ENCODE data around the gene BACE2.

Gene BACE2

GRCh38 chr21:41321908-41322495, 154.0 kb downstream of the BACE2 start:
- no peak for DNase-seq (ENCODE audit: low read depth in 2 of 2)

GRCh38 chr21:41322496-41323382, 154.8 kb downstream of the BACE2 start:
- no peak for DNase-seq (ENCODE audit: low read depth in 2 of 2)

GRCh38 chr21:41325138-41325912, 157.4 kb downstream of the BACE2 start:
- no peak for DNase-seq (ENCODE audit: low read depth in 2 of 2)

DNA sequence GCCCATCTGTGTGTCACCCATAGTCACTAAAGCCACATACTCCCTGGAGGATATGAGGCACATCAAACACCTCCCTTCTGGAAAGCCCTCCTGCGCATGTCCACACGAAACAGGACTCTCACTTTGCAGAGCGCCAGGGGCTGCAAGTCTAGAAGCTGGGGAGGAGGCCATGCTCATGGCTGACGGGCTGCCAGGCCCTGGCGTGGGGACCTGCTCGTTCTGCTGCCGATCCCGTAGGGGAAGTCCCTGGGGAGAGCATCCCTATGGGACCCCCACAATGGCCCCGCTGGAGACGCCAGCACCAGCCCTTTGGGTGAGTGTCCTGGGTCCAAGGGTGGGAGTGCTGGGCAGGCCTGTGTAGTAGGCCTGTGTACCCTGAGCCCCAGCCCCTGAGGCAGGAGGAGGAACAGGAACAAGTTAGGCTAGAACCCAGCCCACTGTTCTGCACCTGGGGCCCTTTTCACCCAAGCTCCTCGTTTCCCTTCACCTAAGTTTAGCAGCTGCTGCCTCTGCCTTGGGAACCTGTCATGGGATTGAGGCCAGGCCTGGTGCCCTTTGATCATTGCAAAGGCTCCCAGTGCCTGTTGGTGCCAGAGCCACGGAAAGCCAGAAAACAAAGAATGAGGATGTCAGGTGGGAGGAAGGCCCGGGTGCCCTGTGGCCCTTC, 158.6 kb downstream of the BACE2 start:
- no peak for DNase-seq (ENCODE audit: low read depth in 2 of 2)

DNA sequence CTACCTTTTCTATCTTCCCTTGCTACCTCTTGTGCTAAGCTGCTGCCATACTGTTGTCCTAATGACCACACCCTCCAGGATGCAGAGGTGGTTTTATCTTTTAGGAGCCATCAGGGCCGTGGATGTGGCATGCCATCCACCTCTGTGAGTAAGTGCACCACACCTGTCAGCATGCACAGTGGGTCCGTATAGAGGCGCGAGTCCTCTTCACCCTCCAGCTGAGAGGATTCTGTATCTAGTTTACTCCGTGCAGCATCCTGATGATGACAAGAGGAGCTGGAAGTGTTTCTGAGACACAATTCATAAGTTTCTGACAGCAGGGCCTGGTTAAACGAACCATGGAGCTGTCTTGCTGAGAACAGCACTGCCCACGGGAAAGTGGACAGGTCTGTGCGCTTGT, 159.8 kb downstream of the BACE2 start:
- no peak for DNase-seq (ENCODE audit: low read depth in 2 of 2)

- no peak for DNase-seq (ENCODE audit: low read depth in 2 of 2)
Observed at GRCh38 chr21:41328660-41329607, 161.0 kb downstream of the BACE2 start.
